OCI-LY1 (cell line): ENCODE results near the gene PHETA2.
A peak's percentile ranks its signal among the peaks of the same experiment; 100 is the strongest.

Experiments used
- CTCF ChIP-seq: fragments of 200-600 bp; sonication (generic), shearing (Covaris generic); IDR thresholded peaks from 2 replicates; pipeline ENCODE4 v1.5.1; 2017; ENCODE audit warnings: mild to moderate bottlenecking, antibody characterized with exemption, low read length, moderate library complexity, mixed read lengths
- EZH2 ChIP-seq: fragments of 200-600 bp; sonication (generic), shearing (Covaris generic); IDR thresholded peaks from 2 replicates; pipeline ENCODE4 v1.8.0; 2017; ENCODE audit warnings: borderline replicate concordance, mixed run types, mild to moderate bottlenecking, antibody characterized with exemption, low read length, moderate library complexity, mixed read lengths

- TF ChIP-seq EZH2 (no peak), CTCF (peak; percentile 44)
Measured at GRCh38 chr22:42116848-42117424, 42.9 kb downstream of the PHETA2 start.
